Measurements from ENCODE around the gene ADAMTSL1.

GRCh38 chr9:18447541-18447940 is 26.4 kb upstream of the ADAMTSL1 start:
- TF ChIP-seq CTCF (CRISPR knock-in tag; IDR thresholded peaks at IDR 0.05) = no peak
- TF ChIP-seq BRD4 (CRISPR knock-in tag; IDR thresholded peaks at IDR 0.05) = no peak
- no peak for TF ChIP-seq CCAR2 (optimal IDR thresholded peaks at IDR 0.05; ENCODE audit: low read depth, low read length)
- no peak for TF ChIP-seq ZNF205 (CRISPR knock-in tag; IDR thresholded peaks at IDR 0.05)
- TF ChIP-seq, protein P1, sequence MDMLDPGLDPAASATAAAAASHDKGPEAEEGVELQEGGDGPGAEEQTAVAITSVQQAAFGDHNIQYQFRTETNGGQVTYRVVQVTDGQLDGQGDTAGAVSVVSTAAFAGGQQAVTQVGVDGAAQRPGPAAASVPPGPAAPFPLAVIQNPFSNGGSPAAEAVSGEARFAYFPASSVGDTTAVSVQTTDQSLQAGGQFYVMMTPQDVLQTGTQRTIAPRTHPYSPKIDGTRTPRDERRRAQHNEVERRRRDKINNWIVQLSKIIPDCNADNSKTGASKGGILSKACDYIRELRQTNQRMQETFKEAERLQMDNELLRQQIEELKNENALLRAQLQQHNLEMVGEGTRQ (IDR thresholded peaks at IDR 0.05; ENCODE audit: low read depth, low read length) = no peak
- TF ChIP-seq, protein P1 (CRISPR knock-in tag; IDR thresholded peaks at IDR 0.05; ENCODE audit: borderline replicate concordance) = no peak
- no peak for TF ChIP-seq NR1H2 (CRISPR knock-in tag; IDR thresholded peaks at IDR 0.05; ENCODE audit: borderline replicate concordance, low read depth)
- no peak for TF ChIP-seq POLR2AphosphoS2 (IDR thresholded peaks at IDR 0.05; ENCODE audit: low read depth, low read length)
- TF ChIP-seq STAG1 (CRISPR knock-in tag; IDR thresholded peaks at IDR 0.05) = no peak
- no peak for TF ChIP-seq SRF (IDR thresholded peaks at IDR 0.05; ENCODE audit: low read depth, low read length)

Data from HepG2 (cell line).